Keratinocyte (primary cell): ENCODE results near the gene NPVF.

Experiments used
- CTCF ChIP-seq, 3 experiments: IDR thresholded peaks in 1 of 3; conservative IDR thresholded peaks in 1 of 3; optimal IDR thresholded peaks in 1 of 3; 2 replicates in 2 of 3; 3 replicates in 1 of 3; pipeline versions ENCODE3 to v1.5.1; 2011; ENCODE audit warnings: low read length in 3 of 3, mild to moderate bottlenecking in 3 of 3, moderate library complexity in 2 of 3, control low read depth in 1 of 3, inconsistent platforms in 1 of 3; ENCODE audit not compliant: insufficient read depth in 2 of 3; ENCODE audit errors: extremely low read depth in 1 of 3
- EZH2 ChIP-seq: IDR thresholded peaks from one replicate; pipeline ENCODE4 v1.6.1; 2012; ENCODE audit warnings: inconsistent platforms, mild to moderate bottlenecking, low read length, moderate library complexity

GRCh38 chr7:25186436-25186835, 41.9 kb downstream of the NPVF start:
- TF ChIP-seq EZH2 (no peak), CTCF (optimal IDR thresholded peaks at IDR 0.05 in 1 of 3, IDR thresholded peaks at IDR 0.05 in 1 of 3, conservative IDR thresholded peaks at IDR 0.05 in 1 of 3; ENCODE audit: extremely low read depth in 1 of 3, insufficient read depth in 2 of 3, low read length in 3 of 3) (no peak)
